NCI-H446 treated with DMSO at 0.1 percent for 48 hours (cell line): Measurements from ENCODE around the gene PAX5.

Experiments
- DNase-seq: peaks from one replicate; lab custom pipeline; 2025; lab: John Stamatoyannopoulos, UW

The PAX5 gene

DNA sequence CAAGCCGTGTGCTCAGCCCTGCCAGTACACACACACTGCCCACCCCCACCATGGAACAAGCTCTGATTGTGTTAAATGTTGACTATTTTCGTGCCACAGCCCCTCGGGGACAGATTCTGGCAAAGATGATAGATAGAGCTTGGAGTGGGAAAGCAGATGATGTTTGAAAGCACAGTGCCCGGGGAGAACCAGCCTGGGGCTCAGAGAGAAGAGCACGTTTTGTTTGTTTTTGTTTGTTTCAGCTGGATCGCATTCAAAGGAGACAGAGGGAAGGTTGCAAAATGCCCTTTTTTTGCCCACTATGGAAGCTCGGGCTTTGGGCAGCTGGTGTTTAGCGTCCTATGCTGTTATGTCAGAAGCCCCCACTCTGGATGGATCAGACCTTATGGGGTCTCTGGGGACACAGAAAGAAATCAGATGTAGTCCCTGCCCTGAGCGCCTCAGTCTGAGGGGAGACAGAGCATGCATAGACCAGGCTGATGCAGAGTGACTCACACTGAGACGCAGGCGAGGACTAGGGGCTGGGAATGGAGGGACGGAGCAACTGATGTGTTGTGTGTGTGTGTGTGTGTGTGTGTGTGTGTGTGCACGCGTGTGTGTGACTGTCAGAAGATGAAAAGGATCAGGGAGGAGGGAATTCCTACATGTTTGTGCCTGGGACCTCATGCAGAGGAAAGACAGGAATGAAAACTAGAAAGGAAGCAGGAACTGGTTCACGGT, 231.7 kb downstream of the PAX5 start:
- DNase-seq: no peak

DNA sequence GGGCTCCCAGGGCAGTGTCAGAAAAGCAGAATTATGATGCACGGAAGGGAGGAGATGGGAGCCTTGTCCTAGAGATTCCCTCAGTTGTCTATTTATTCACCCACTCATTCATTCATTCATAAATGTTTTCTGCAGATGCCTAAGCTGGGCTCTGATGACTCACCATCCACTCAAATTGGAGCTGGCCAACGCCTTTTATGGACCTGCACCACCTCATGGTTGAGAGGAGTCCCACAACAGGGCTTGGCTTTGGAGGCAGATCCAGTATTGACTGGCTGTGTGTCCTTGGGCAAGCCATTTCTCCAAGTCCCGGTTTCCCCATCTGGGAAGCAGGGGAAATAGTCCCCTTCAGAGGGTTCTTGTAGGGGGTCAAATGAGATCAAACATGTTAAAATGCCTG, 233.6 kb downstream of the PAX5 start:
- no peak for DNase-seq

DNA sequence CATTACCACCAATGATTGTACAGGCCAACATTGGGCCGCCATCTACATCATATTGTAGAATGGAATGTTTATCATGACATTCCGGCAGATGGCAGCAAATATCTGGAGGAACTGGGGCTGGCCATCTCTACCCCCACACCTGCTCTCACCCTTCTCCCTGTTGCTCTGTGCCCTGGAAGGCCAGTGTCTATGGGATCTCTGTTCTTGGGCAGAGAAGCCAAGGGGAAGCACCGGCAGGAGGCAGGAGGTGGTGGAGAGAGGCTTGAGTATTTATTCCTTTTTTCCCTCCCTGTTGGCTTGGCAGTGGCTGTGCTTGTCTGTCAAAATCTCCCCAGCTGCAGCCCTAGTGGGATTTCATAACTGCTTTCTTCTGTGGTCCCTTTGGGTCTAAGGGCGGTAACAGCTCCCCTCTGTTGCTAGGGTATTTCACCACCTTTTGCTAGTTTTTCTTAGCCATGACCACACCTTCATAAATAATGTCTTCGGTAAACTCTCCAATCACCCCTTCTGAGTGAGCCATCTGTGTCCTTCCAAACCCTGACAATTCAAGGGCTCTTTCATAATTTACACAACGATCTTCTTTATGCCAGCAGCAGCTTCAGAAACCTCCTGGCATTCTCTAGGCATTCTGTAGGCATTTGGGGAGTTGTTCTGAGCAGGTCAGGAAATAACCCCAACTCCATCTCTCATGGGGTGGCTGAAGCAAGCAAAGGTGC, 235.6 kb downstream of the PAX5 start:
- DNase-seq: peak; percentile 20

DNA sequence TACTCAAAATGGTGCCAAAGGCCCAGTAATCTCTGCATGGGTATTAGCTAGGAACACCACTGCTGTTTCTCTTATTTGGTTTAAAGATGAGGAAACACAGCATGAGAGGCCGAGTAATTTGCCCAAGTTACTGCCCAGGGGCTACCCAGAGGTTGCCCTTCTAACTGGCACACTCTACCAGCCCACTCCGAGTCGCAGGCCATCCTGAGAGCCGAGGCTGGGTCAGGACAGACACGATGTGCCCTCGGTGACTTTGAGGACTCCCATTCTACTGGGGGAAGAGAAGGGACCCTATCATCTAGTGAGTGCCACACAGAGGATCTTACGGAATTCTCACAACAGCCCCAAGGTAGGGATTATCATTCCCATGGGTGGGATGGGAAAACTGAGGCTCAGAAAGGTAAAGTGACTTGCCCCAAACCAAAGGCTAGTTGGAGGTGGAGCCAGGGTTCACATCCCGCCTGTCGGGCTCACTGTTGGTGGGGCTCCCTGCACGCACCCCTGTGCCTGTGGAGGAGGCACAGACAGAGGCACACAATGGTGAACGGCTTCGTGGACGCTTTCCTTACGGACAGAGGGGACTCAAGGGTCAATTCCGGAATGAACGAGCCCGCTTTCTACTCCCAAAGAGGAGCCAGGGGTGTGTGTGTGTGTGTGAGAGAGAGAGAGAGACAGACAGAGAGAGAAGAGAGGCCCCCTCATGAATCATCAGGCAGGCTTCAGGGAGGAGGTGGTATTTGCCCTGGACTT, 236.4 kb downstream of the PAX5 start:
- DNase-seq: no peak

DNA sequence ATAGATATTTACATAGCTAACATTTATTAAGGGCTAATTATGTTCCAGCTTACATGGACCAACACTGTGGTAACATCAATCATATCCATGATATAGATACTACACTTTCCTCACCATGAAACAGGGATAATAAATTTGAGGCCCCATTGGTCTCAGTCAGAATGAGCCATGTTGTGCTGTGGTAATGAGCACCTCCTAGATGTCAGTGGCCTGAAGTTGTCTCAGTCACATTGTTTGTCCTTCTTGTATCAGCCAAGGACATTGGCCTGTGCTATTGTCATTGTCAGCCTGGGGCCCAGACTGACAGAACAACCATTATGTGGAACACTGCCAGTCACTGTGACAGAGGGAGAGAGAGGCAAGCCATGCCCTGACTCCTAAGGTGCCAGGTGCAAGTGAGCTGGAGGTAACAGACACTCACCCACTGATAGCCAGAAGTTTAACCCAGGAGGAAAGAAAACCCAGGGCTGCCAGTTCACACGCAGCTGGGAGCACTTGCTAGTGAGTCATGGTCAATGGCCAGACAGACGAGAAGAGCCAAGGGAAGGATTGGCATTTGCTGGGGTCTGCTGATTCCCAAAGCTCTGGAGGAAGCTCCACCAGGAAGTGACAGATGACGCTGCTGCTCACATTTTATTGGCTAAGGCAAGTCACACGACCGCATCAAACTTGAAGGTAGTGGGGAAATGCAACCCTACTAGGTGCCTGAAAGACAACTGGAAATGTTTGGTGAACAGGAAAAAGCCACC, 237.2 kb downstream of the PAX5 start:
- DNase-seq: no peak

DNA sequence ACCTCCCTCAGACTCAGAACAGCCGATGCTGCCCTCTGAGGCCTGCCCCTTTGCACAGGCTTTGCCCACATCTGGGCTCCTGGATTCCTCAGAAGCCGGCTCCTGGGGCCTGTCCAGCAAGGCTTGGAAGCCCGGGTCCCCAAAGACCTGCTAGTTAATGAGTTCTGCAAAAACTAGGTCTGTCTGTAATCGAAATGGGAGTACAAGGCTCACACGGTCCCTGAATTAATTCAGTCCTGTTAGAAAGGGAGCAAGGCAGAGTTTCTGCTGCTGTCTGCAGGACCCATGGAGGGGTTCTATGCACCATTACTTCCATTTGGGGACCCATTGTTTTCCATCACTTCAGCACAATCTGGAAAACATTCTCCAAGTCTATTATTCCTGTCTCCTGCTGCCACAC, 239.6 kb downstream of the PAX5 start:
- no peak for DNase-seq

DNA sequence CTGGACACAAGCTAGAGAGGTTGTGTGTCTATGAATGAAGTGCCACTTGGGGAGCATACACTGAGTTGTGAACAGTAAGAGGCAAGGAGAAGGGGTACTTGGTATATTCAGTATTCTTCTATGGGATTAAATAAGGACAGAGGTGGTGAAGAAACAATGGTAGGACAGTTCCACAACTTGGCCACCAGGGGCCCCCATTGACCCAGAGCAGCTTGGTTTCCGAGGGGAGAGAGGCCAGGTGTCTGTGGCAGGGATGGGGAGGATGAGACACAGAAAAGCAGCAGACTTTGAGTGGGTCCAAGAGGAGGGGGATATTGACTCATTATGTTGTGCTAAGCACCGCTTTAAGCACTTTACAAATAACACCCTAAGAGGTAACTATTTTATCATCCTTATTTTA, 240.8 kb downstream of the PAX5 start:
- no peak for DNase-seq

DNA sequence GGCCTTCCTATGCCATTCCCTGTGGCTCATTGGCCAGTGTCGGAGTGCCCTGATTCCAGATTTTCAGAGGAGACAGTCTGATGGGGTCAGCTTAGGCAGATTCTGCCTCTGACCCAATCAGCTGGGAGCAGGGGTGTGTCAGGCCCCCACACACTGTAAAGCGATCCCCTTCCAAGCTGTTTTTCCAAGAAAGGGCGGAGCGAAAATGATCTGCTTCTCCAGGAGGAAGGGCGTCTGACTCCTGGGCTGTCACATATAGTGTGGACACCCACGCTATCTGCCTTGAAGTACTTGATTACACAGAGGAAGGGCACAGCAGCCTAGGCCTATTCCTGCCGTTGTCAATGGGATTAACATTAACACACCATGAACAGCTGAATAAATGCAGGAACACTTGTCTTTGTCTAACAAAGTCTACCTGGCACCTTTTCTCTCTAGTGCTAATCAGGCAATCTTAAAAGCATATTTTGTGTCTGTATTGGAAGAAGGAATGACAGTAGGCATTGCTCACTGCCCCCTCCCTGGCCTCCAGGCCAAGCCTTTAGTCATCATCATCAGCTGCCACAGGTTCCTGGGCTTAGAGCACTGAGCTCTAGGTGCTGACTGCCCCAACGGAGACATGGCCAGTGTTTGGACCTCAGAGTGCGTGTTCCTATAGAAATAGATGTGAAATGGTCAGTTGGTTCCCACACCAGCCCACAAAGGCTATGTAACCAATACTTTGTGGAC, 242.7 kb downstream of the PAX5 start:
- no peak for DNase-seq

DNA sequence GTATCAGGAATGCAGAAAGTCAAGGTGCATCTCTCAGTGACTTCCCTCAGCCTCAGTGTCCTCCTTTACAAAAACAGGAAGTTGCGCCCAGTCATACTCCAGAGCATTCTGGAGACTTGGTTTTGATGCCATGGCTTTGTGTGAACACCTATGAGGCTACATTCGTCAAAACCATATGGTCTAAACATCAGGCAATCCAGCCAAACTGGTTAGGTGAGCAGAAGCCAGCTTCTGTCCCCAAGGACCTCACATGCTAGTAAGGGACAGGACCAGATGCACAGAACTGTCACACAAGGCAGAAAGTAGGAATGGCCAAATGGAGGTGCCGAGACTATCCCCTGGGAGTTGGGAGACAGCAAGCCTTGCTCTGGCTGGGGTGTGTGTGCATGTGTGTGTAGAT, 244.2 kb downstream of the PAX5 start:
- DNase-seq: no peak

DNA sequence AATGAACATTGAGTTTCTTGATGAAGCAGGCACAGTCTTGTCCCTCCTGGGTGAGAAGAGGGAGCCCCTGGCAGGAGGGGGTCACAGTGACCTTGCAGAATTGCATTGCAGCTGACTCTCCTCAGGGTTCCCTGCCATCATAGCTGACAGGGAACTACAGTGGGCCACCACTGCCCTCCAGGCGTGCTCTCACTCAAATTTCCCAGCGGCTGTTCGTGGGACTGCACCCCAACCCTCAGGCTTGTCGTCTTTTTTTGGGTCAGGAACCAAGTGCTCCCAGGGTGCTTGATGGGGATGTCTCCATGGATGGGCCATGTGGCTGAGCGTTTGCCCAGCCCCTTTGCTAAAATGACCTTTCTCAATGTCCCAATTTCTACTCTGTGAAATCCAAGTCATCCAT, 245.5 kb downstream of the PAX5 start:
- DNase-seq: no peak

DNA sequence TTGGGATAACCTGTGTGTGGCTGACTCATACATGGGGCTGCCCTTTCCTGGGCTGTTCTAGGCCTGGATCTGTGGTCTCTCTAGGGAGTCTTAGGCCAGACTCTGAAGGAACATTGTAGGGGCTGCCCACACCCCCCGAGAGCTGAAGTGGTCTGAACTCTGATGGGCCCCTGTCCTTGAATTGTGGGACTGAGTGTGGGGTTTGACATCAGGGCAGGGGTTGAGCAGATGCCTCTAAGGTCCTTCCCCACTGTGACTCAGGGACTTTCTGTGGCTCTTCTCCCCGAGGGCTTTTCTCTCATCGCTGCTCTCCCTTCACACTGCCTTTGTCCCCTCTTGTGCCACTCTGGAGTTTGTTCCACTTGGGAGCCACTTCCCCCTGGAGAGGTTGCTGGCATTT, 246.4 kb downstream of the PAX5 start:
- no peak for DNase-seq
